Duodenal mucosa (tissue), 2 donors: ENCODE measurements around the gene ZBTB16.

Experiments used
- H3K27ac ChIP-seq: one replicate; pipeline ENCODE4 v1.7.0; 2013; ENCODE audit warnings: low read depth, low read length
- H3K27me3 ChIP-seq, 2 donors: one replicate each; pipeline ENCODE4 v1.7.0; 2013; ENCODE audit warnings: low read length in 2 of 2, control low read depth in 1 of 2; ENCODE audit not compliant: insufficient read depth in 2 of 2, control insufficient read depth in 1 of 2
- H3K36me3 ChIP-seq, 2 donors: one replicate each; pipeline ENCODE4 v1.7.0; 2013; ENCODE audit warnings: low read length in 2 of 2, control low read depth in 1 of 2; ENCODE audit not compliant: insufficient read depth in 2 of 2, control insufficient read depth in 1 of 2
- H3K4me1 ChIP-seq, 2 donors: one replicate each; pipeline ENCODE4 v1.7.0; 2013; ENCODE audit warnings: low read length in 2 of 2, control low read depth in 1 of 2; ENCODE audit not compliant: insufficient read depth in 2 of 2, control insufficient read depth in 1 of 2
- H3K4me3 ChIP-seq, 2 donors: one replicate each; pipeline ENCODE4 v1.7.0; 2013; ENCODE audit warnings: low read length in 2 of 2, low read depth in 1 of 2
- H3K9ac ChIP-seq, 2 donors: one replicate each; pipeline ENCODE4 v1.7.0; 2013; ENCODE audit warnings: low read length in 2 of 2, low read depth in 1 of 2
- H3K9me3 ChIP-seq, 2 donors: one replicate each; pipeline ENCODE4 v1.7.0; 2013; ENCODE audit warnings: low read length in 2 of 2, control low read depth in 1 of 2; ENCODE audit not compliant: control insufficient read depth in 1 of 2

ZBTB16 gene

GRCh38 chr11:114279792-114280546 is 220.5 kb downstream of the ZBTB16 start:
- H3K27me3 ChIP-seq: peaks cover 0 to 4% of the 10 kb centered on the region in 2 donors
- H3K9me3 ChIP-seq: no peaks in the 10 kb centered on the region
- no peak overlapping the region for H3K4me3 ChIP-seq
- H3K36me3 ChIP-seq: no peaks in the 10 kb centered on the region
- H3K27ac ChIP-seq: no peak overlapping the region
- H3K4me1 ChIP-seq: no peaks in the 10 kb centered on the region
- H3K9ac ChIP-seq: no peak overlapping the region

- Histone ChIP-seq H3K4me1 (no peaks in the 10 kb centered on the region), H3K27ac (no peak overlapping the region), H3K9me3 (no peaks in the 10 kb centered on the region), H3K9ac (no peak overlapping the region), H3K36me3 (no peaks in the 10 kb centered on the region), H3K4me3 (no peak overlapping the region), H3K27me3 (no peaks in the 10 kb centered on the region)
These were observed 221.2 kb downstream of the ZBTB16 start for GRCh38 chr11:114280696-114281095.

- Histone ChIP-seq H3K27ac (no peak overlapping the region), H3K36me3 (no peaks in the 10 kb centered on the region), H3K9me3 (no peaks in the 10 kb centered on the region), H3K9ac (no peak overlapping the region), H3K4me3 (no peak overlapping the region), H3K4me1 (no peaks in the 10 kb centered on the region), H3K27me3 (no peaks in the 10 kb centered on the region)
These were observed 222.0 kb downstream of the ZBTB16 start for GRCh38 chr11:114281388-114281956.

- Histone ChIP-seq H3K9ac (no peak overlapping the region), H3K9me3 (no peaks in the 10 kb centered on the region), H3K27me3 (no peaks in the 10 kb centered on the region), H3K36me3 (no peaks in the 10 kb centered on the region), H3K4me3 (no peak overlapping the region), H3K27ac (no peak overlapping the region), H3K4me1 (no peaks in the 10 kb centered on the region)
These were observed 223.0 kb downstream of the ZBTB16 start for GRCh38 chr11:114282488-114282887.

GRCh38 chr11:114283422-114283821 is 223.9 kb downstream of the ZBTB16 start:
- H3K27me3 ChIP-seq: no peaks in the 10 kb centered on the region
- H3K9ac ChIP-seq: no peak overlapping the region
- H3K4me1 ChIP-seq: no peaks in the 10 kb centered on the region
- no peak overlapping the region for H3K4me3 ChIP-seq
- no peaks in the 10 kb centered on the region for H3K36me3 ChIP-seq
- no peak overlapping the region for H3K27ac ChIP-seq
- H3K9me3 ChIP-seq: no peaks in the 10 kb centered on the region

- Histone ChIP-seq H3K27ac (no peak overlapping the region), H3K9me3 (no peaks in the 10 kb centered on the region), H3K27me3 (no peaks in the 10 kb centered on the region), H3K9ac (no peak overlapping the region), H3K4me3 (no peak overlapping the region), H3K4me1 (no peaks in the 10 kb centered on the region), H3K36me3 (no peaks in the 10 kb centered on the region)
These were observed 224.5 kb downstream of the ZBTB16 start for GRCh38 chr11:114284021-114284420.

GRCh38 chr11:114284914-114285313 is 225.4 kb downstream of the ZBTB16 start:
- no peaks in the 10 kb centered on the region for H3K27me3 ChIP-seq
- no peak overlapping the region for H3K27ac ChIP-seq
- no peaks in the 10 kb centered on the region for H3K9me3 ChIP-seq
- H3K4me3 ChIP-seq: no peak overlapping the region
- H3K36me3 ChIP-seq: no peaks in the 10 kb centered on the region
- H3K4me1 ChIP-seq: no peaks in the 10 kb centered on the region
- H3K9ac ChIP-seq: no peak overlapping the region

- Histone ChIP-seq H3K9ac (no peak overlapping the region), H3K4me1 (no peaks in the 10 kb centered on the region), H3K9me3 (no peaks in the 10 kb centered on the region), H3K27ac (no peak overlapping the region), H3K36me3 (no peaks in the 10 kb centered on the region), H3K4me3 (no peak overlapping the region), H3K27me3 (no peaks in the 10 kb centered on the region)
These were observed 226.1 kb downstream of the ZBTB16 start for GRCh38 chr11:114285599-114285998.

- Histone ChIP-seq H3K9ac (no peak overlapping the region), H3K9me3 (no peaks in the 10 kb centered on the region), H3K27ac (no peak overlapping the region), H3K27me3 (no peaks in the 10 kb centered on the region), H3K4me3 (no peak overlapping the region), H3K36me3 (no peaks in the 10 kb centered on the region), H3K4me1 (peaks cover 0 to 2% of the 10 kb centered on the region in 2 donors)
These were observed 226.7 kb downstream of the ZBTB16 start for GRCh38 chr11:114286229-114286628.

- Histone ChIP-seq H3K27ac (no peak overlapping the region), H3K4me1 (peaks cover 2 to 4% of the 10 kb centered on the region in 2 donors), H3K36me3 (no peaks in the 10 kb centered on the region)
These were observed 227.6 kb downstream of the ZBTB16 start for GRCh38 chr11:114287154-114287553.

More at GRCh38 chr11:114287154-114287553, 227.6 kb downstream of the ZBTB16 start:
- Histone ChIP-seq H3K27me3 (no peaks in the 10 kb centered on the region), H3K4me3 (no peak overlapping the region), H3K9me3 (no peaks in the 10 kb centered on the region), H3K9ac (no peak overlapping the region)
